GM11168 (cell line): ENCODE data around the gene SSX4.
"Not testable (repeated sequence)": the region's sequence is repeated elsewhere in the genome, so short reads cannot be mapped to it uniquely, and the experiment has no call there.

Experiments used
- in situ Hi-C: fragments of 300-500 bp; cut with MboI; formaldehyde crosslinking; loops from one replicate; pipeline ENCODE4 v1.12.0; 2022; ENCODE audit warnings: low sequenced_read_pairs; ENCODE audit not compliant: unreplicated experiment

SSX4 gene, protein sequence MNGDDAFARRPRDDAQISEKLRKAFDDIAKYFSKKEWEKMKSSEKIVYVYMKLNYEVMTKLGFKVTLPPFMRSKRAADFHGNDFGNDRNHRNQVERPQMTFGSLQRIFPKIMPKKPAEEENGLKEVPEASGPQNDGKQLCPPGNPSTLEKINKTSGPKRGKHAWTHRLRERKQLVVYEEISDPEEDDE

DNA sequence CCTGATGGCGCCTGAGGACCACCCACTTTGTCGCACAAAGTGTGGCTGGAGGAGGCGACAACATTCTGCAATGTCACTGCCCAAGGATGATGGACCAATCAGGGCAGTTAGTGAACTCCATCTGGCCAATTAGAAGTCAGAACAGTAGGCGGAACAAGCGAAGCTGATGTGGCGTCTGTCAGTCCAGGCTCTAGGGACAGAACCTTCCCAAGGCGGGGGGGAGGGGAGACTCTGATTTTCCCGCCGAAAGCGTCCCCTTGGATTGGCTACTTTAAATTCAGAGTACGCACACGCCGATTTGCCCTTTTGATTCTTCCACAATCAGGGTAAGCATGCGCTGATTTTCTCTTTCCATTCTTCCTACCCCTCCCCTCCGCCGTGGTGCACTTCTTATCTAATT lies at the start of gene SSX4:
Gene SSX4 (plus strand): TSS at position 301 of the 400 bp plus-strand sequence. CDS start 515 bp downstream, outside the sequence.
- in situ Hi-C loops = not testable (repeated sequence)

DNA sequence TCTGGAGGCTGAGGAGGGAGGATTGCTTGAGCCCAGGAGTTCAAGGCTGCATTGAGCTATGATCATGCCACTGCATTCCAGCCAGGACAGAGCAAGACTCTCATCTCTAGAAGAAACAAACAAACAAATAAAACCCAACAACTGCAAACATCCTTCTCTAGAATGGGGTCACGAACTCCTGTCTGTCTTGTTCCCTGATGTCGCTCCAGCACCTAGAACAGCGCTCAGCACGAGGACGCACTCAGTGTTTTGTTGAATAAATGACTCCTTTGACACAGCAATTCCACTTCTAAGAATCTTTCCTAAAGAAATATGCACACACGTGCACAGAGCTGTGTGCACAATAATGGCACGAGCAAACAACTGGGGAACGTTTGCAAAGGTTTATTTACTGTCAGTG lies 37.3 kb upstream of the SSX4 start:
- in situ Hi-C loops = not testable (repeated sequence)

DNA sequence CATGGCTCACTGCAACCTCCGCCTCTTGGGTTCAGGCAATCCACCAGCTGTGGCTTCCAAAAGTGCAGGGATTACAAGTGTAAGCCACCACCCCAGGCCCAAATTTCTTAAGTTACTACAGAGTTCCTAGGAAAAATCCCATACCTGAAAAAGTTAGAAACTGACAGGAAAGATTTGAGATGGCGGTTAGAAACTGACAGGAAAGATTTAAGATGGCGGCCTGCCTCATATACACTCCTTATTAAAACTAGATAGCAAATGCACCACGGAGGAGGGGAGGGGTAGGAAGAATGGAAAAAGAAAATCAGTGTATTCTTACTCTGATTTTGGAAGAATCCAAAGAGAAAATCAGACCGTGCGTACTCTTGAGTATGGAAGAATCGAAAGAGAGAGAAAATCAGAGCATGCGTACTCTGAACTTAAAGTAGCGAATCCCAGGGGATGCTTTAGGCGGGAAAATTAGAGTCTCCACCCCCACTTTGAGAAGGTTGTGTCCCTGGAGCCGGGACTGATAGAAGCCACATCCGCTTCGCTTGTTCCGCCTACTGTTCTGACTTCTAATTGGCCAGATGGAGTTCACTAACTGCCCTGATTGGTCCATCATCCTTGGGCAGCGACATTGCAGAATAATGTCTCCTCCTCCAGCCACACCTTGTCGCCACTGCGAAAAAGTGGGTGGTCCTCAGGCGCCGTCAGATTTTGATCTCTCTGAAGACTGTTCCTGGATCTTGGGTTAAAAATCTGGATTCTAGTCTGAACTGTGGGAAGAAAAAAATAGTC lies 26.8 kb upstream of the SSX4 start, which contains the start of gene SSX3:
Gene SSX3 (minus strand): TSS at position 389 of the 780 bp plus-strand sequence. CDS start 1,454 bp downstream, outside the sequence.
- in situ Hi-C loops = not testable (repeated sequence)

DNA sequence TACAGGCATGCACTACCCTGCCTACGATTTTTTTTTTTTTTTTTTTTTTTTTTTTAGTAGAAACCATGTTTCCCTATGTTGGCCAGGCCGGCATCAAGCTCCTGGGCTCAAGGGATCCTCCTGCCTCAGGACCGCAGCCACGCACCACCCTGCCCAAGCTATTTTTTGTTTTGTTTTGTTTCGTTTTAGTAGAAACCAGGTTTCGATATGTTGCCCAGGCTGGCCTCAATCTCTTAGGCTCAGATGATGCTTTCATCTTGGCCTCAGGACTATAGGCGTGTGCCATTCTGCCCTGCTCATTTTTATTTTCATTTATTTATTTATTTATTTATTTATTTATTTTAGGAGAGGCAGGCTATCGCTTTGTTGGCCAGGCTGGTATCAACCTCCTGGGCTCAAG lies 25.7 kb upstream of the SSX4 start:
- in situ Hi-C loops = no loop called here

DNA sequence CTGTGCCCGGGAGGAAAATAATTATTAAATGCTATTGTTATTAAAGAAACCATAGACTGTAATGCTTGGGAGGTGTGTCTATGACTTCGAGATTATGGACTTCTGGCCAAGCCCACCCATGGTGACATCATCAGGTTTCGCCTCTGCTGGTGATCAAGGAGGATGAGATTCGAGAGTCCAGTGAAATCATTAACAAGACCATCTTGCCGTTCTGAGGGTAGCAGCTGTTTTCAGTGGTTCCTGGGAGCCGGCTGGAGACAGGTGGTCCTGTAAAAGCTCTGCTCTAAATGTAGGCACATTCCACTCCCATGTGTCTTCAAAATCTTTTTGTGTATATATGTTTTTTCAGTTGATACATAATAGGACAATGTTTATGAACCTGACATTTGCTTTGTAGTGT lies 24.1 kb upstream of the SSX4 start:
- in situ Hi-C loops = not testable (repeated sequence)

DNA sequence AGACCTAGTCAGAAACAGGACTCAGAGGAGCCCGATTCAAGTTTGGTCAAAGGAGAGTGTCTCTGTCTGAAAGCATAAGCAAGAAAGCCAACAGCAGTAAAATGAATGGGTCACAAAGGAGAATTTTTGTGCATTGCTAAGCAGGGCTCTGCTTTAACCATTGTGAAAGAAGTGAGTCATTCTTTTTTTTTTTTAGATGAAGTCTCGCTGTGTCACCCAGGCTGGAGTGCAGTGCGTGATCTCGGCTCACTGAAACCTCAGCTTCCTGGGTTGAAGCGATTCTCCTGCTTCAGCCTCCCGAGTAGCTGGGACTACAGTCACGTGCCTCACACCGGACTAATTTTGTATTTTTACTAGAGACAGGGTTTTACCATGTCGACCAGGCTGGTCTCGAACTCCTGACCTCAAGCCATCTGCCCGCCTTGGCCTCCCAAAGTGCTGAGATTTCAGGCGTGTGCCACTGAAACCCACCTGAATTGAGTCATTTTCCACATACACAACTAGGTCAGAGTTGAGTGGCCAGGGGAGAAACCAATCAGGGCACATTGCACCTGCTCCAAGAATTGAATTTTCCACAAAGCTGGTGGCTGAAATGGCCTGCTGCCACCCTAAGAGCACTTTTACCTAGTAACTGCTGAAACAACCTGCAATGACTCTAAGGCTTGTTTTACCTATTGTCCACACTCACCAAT lies 15.5 kb upstream of the SSX4 start:
- in situ Hi-C loops = not testable (repeated sequence)

DNA sequence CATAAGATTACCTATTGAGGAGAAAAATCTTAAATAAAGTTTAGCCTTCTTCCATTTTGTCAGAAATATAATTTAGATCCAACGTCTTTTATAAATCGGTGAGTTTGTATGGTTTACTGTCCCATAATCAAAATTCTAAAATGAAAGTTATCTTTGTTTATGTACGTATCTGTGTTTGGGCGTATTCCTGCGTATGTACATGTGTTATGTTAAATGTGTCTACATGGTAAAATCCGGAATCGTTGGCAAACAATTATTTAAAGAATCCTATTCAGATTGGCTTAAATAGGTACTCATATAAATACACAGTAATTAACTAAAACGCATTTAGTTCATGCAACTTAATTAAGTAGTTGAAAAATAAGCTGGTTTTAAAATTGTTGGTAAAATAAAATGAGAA lies 12.9 kb upstream of the SSX4 start:
- in situ Hi-C loops = not testable (repeated sequence)

DNA sequence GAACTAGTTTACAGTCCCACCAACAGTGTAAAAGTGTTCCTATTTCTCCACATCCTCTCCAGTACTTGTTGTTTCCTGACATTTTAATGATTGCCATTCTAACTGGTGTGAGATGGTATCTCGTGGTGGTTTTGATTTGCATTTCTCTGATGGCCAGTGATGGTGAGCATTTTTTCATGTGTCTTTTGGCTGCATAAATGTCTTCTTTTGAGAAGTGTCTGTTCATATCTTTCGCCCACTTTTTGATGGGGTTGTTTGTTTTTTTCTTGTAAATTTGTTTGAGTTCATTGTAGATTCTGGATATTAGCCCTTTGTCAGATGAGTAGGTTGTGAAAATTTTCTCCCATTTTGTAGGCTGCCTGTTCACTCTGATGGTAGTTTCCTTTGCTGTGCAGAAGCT lies 13.6 kb downstream of the SSX4 start:
- in situ Hi-C loops = not testable (repeated sequence)

DNA sequence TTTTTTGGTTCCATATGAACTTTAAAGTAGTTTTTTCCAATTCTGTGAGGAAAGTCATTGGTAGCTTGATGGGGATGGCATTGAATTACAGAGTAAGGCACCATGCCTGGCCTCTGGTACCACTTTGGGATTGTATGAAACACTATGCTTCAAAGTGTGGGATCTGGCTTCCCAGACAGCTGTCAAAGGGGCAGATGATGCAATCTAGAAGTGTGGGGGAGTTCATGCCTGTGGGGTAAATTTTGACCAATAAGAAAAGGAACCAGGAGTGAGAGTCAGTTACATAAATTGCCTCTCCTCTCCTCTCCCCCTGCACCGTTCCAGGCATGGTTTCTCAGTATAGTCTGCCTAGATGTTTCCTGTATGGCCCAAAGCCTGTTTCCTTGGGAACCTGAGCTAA lies 14.5 kb downstream of the SSX4 start:
- in situ Hi-C loops = not testable (repeated sequence)

DNA sequence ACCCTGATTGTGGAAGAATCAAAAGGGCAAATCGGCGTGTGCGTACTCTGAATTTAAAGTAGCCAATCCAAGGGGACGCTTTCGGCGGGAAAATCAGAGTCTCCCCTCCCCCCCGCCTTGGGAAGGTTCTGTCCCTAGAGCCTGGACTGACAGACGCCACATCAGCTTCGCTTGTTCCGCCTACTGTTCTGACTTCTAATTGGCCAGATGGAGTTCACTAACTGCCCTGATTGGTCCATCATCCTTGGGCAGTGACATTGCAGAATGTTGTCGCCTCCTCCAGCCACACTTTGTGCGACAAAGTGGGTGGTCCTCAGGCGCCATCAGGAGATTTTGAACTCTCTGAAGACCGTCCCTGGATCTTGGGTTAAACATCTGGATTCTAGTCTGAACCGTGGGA lies 28.5 kb downstream of the SSX4 start, which contains the start of gene SSX4B:
Gene SSX4B (minus strand): TSS at position 101 of the 400 bp plus-strand sequence. CDS start 588 bp downstream, outside the sequence.
- in situ Hi-C loops = not testable (repeated sequence)

DNA sequence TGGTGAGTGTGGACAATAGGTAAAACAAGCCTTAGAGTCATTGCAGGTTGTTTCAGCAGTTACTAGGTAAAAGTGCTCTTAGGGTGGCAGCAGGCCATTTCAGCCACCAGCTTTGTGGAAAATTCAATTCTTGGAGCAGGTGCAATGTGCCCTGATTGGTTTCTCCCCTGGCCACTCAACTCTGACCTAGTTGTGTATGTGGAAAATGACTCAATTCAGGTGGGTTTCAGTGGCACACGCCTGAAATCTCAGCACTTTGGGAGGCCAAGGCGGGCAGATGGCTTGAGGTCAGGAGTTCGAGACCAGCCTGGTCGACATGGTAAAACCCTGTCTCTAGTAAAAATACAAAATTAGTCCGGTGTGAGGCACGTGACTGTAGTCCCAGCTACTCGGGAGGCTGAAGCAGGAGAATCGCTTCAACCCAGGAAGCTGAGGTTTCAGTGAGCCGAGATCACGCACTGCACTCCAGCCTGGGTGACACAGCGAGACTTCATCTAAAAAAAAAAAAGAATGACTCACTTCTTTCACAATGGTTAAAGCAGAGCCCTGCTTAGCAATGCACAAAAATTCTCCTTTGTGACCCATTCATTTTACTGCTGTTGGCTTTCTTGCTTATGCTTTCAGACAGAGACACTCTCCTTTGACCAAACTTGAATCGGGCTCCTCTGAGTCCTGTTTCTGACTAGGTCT lies 43.8 kb downstream of the SSX4 start:
- in situ Hi-C loops = not testable (repeated sequence)

DNA sequence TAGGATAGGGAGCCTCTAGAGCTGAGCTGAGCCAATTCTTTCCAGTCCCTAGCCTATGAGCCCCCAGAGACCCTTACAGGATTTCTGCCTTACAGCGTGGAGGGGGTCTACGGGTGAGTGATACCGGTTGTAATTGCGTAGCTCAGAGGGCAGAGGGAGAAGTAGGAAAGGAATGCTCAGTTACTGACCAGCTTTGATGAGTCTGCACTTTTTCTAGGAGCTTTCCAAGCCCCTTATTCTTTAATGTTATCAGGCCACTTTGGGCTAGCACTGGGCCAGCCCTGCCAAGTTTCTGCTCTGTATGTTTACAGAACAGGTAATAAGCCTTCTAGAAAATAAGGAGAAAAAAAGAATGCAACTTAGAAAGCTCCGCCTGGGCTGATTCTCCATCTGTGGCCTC lies 46.3 kb downstream of the SSX4 start:
- in situ Hi-C loops = not testable (repeated sequence)

DNA sequence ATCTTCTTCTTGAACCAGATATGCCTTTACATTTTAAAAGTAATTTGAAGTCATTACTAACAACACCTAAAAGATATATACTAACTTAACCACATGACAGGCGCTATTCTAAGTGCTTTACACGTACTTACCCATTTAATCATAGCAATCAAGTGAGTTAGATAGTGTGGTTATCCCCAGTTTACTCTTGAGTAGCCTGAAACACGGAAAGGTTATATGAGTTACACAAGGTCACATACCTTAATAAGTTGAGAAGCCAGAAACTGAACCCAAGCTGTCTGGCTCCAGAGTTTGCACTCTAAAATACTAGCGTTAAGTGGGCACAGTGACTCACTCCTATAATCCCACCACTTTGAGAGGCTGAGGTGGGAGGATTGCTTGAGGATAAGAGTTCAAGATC lies 46.8 kb downstream of the SSX4 start:
- in situ Hi-C loops = not testable (repeated sequence)

DNA sequence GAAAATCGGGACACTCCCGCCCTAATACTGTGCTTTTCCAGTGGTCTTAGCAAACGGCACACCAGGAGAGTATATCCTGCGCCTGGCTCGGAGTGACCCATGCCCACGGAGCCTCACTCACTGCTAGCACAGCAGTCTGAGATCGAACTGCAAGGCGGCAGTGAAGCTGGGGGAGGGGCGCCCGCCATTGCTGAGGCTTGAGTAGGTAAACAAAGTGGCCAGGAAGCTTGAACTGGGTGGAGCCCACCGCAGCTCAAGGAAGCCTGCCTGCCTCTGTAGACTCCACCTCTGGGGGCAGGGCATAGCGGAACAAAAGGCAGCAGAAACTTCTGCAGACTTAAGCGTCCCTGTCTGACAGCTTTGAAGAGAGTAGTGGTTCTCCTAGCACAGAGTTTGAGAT lies 50.4 kb downstream of the SSX4 start:
- in situ Hi-C loops = not testable (repeated sequence)
